NK-92 treated with Interleukin-12 subunit alpha and Interleukin-12 subunit beta, amount 100 ng/mL, for 24 hours (cell line): ENCODE results near the gene ELP4.

Experiments used
- DNase-seq: peaks from one replicate; lab custom pipeline; 2025; lab: John Stamatoyannopoulos, UW

Gene ELP4

DNA sequence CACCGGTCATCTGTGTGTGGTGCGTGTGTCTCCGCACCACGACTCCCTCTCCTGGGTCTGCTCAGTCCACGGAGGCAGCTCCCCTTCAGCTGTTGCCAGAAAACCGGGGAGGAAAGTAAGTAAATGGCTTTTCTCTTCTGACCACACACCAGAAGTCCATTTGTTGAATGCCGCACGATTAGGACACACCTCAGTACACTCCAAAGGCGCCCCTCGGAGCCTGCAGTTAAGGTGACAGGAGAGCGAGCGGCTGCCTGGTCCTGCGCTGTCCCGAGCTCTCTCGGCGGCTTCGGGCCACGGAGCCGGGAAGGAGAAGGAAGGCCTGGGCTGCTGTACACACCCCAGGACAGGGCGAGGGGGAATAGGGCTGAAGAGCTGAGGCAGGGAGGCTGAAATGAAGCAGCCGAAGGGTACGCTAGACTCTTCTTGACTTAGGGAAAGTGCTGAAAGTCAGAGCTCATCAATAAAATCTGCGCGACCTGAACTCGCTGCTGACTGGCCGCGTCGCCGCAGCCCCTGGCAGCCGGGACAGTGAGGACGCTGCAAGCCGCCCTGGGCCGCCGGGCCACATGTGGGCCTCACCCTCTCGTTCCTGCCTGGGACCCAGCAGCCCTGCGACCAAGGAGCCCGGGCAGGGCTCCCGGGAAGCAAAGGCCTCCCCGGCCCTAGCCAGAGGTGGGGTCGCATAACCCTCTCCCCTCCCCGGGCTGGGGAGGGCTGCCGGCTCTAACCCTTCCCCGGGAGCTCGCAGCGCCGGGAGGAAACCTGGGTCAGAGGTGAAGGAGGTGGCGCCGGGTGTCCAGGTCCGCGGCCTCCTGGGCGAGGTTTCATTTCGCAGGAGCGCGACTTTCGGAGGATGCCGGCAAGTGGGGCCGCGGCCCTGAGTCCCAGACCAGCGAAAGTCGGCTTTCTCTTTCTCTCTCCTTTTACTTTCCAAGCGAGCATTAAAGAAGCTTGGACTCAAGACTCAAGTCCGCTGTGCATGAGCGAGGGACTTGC, 303.1 kb downstream of the ELP4 start:
- DNase-seq: no peak

DNA sequence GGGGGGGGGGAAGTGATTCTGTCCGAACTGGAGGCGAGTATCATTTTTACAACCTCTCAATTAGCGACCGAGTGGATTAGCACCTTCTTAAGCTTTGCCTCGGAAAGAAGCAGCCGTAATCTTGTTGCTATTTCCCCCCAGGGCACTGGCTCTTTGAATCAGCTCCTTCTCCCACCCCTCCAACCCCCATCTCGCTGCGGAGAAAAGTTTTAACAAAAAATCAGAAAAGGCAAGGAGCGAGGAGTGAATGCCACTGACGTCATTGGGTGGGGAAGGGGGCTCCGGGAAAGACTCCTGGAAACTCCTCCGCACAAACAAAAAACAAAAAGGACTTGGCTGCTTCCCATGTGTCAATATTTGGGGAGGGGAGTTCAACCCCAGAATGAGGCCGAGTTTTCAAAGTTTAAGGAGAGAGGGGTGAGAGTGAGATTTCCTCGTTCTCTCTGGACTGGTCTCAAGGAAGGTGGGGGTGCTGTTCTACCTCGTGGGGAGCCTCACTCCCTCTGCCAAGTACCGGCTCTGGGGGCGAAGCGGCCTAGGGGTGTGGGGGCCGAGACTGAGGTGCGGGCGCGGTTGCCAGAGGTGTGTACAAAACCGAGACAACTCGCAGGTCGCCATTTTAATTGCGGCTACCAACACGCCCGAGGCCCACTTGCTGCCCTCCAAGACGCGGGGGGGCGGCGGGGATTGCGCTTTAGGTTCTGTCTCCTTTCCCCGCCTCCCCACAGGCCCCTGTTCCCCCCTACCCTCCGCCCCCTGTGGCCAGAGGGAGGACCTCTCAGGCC, 304.0 kb downstream of the ELP4 start:
- DNase-seq: no peak

DNA sequence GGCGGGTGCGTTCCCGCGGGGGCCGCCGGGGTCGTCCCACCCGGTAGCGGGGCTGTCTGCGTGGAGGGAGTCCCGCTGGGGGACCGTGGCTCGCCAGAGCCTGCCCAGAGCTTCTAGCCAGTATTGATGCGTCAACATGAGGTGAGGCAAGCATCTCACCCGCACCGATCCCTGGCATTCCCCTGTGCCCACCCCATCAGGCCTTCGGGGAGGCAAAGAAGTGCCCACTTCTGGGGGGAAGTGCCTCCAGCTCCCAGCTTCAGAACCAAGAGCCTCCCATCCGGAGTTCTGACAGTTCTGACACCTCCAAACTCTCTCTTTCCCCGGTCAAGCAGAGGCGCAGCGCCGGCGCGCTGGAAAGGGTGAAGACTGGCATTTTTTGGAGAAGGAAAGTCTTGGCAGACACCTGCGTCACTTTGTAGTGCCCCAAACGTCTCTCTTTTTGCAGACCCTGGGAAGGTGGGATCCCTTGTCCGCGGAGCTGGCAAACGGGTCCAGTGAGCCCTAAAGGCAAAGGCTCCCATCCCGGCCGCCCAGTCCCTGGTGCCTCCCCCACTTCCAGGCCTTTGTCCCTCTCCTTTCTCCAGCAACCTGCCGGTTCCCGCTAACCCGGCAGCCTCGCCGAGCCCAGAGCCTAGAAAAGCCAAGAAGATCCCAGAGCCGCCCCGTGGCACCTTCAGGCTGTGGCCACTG, 304.8 kb downstream of the ELP4 start:
- DNase-seq: no peak

DNA sequence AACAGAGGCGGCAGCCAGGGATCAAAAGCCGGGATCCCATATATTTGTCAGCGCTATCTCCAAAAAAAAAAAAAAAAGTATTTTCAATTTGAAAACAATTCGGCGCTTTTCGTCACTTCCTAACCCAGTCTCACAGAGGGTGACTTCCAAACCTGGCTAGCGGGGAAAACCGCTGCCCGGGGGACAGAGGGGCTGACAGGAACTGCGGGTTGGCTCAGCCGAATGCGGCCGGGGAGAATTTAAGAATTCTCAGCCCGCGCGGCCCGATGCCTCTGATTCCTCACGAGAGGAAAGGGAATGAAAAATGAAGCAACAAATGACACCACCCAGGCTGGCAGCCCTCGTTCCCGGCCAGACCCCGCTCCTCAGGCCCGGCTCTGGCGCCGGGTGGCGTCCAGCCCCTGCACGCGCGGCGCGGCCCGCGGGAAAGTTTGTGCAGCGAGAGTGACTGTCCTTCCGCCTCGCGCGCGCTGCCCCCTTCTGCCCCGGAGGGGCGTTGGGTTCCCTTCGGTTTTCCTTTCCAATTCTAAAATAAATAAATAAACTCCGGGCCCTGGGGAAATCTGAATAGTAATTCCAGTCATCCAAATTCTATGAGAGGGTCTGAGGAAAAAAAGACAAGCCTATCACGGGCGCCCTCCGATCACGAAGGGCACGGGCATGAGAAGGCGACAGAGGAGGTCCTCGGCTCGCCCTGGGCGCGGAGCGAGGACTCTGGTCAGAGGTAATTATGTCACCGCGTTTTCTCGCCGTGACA, 306.3 kb downstream of the ELP4 start:
- DNase-seq: no peak

DNA sequence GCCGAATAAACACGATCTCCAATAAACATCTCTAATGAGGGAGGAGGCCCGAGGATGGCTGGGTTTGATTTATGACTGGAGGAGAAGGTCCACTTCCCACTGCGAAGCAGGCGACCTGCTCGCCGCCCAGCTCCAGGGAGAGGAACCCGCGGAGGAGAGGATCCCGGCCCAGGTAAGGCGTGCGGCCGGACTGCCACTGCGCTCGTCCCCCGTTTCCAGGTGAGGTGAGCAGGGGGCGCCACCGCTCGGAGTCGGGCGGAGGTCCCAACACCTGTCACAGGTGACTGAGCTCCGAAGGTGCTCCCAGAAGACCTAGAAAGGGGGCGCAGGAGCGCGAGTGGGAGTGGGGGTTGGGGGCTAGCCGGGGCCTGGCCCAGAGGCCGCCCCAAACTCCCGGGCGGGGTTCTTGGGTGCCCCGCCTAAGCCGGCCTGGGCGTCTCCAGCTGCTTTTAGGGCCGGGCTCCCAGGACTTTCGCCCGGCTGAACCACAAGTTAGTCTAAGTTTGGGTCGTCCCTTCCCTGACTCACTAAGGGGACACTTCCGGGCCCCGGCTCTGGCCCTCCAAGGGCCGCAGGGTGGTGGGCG, 307.0 kb downstream of the ELP4 start:
- DNase-seq: no peak

DNA sequence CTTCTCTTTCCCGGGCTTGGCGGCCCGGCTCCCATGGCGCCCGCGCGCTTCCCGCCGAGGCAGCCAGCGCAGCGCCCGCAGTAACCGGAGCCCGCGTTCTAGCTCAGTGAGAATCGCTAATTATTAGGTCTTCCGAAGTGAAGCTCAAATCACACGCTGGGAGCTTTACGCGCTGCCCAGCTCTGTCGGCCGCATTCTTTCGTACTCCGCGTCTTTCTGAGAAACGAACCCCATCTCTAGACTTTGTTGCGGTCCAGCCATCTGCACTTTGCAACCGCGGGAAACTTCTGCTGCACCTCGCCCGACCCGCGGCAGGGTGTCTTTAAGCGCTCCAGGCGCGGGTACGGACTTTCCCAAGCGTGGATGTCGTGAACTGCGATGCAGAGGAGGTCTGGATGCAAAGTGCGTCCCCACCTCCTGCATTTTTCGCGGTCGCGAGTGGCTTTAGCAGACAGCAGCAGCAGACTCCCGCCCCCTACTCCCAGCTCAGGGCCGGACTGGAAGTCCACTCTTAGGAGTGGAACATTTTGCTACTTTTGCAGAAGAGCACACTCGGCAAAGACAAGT, 307.6 kb downstream of the ELP4 start:
- DNase-seq: no peak

DNA sequence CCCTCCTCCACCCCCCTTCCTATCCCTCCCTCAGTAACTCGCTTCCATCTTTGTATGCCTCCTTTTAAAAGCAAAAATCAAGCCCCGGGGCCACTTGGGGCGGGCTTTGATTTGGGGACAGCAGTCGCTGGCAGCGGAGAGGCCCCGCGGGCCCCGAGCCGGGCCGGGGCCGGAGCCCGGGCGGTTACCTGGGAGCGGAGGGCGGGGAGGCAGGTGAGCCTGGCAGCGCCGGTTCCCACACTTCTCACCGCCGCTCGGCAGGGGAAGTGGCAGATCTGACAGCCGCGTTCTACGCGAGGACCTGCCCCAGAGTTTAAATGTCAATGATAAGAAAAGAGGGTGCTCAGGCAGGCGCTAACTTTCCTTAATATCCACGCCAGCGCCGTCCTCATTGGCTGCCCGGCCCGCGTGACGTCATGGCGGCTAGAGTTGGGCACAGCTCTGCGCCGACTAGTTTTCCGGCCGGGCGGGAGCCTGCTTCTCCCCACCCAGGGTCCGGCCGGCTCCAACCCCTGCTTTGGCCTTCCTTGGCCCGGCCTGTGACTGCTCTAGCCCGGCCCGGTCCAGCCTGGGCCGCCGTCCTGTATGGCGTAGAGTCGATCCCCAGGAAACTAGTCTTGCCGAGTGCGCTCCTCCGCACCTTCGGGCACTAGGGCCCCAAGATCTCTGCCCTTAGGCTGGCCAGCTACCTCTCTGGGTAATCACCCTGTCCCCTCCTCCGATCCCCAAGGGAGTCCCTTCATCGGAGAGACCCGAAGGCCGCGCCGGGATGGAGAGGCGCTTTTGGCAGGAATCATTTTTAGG, 308.3 kb downstream of the ELP4 start:
- DNase-seq: no peak

DNA sequence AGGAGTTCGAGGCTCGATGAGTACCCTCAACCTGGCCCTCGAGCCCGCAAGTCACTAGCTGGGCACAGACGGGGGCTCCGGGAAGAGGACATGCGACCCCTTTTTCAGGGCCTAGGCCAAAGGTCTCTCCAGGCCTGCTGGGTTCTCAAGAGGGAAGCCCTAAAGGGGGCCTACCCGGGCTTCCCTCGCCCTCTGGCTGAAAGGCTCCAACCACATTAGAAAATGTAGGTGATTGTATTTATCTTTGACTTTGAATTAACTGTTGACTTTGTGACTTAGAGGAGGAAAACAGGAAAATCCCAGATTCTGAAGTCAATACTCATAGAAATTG, 308.8 kb downstream of the ELP4 start:
- DNase-seq: no peak

DNA sequence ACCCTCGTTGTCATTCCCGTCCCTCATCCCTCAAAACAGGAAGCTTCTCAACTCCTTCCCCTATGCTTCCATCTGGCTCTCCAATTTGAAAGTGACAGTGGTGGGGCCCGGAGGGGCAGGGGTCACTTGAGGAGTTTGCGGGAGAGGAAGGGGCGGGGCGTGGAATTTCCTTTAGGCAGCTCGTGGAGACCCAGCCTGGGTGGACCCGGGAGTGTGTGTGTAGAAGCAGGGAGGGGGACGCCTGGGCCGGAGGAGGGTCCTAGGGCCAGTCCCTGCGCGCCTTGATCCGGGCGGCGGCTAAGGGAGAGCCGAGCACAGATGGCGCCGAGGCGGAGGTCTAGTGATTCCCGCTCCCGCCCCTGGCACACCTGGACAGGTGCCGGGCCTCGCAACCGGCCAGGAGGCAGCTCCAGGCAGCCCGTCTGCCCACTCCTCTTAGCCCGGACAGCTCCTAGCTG, 309.3 kb downstream of the ELP4 start:
- DNase-seq: no peak

DNA sequence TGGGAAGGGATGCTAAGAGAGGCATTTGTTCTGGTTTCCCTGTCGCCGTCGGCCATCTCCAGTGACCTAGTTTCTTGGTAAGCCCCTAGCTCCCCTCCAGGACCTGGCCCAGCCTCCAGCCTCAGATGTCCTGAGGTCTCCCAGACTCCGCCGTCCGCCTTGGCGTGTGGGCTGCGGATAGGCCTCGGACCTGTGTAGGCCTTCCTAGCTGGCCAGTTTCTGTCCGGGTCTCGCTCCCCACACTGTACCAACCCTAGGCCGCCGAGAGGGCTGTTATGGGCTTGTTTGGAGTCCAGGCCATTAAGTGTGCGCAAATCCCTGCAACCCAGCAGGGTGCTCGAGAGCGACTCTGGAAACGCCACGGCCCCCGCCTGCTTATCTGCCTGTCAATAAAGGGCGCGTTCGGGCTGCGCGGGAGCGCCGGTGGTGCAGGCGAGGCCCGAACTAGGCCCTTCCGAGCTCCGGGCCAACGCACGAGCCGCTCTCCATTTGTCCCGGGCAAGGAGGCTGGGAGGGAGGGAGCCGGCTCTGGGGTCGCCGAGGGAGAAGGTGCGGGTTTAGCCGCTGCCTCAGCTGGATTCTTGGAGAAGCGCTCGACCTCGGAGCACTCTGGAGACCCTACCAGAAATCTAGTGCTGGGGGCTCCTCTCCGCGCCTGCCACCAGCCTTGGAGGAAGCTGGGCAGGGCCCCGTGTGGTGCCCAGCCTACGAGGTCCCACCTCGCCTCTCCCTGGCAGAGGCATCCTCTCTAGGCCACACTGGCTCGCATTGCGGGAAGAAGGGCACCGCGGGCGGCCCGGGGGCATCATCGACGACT, 310.3 kb downstream of the ELP4 start:
- DNase-seq: no peak

DNA sequence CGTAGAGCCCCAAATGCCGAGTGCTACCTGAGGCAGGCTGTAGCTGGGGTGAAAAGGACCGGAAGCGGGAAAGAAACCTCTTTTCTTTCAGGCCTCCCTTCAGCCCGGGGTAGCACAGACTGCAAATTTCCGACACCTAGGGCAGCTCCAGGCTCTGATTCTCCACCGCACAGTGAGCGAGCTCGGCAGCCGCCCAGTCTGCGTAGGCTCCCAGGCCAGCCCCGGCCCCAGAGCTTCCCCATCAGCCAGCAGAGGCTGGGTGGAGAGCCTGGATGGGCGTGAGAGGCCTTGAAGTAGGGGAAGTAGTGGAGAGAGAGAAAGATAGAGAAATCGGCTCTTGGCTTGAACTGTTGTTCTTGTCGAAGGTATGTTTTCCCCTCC, 310.9 kb downstream of the ELP4 start:
- DNase-seq: no peak

DNA sequence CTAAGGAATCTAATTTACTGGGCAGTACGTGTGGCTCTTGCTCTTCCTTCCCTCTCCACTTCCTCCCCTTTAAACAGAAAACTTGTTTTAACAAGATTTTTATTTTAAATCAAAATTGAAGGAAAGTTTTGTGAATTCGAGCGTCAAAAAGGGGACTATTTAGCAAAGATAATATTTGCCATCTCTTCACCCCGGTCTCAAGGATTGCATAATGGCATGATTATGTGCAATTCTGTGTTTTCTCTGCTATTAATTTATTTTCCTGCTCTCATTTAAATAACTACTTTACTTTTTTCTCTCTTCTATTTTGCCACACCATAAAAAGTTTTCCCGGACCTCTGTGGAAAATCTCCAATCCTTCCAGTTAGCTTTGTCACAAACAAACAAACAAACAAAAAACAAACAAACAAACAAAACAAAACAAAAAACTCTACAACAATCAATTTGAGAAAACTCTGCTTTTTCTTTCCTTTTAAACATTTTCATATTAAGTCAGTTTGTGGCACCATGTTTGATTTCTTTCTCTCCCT, 311.7 kb downstream of the ELP4 start:
- DNase-seq: no peak

DNA sequence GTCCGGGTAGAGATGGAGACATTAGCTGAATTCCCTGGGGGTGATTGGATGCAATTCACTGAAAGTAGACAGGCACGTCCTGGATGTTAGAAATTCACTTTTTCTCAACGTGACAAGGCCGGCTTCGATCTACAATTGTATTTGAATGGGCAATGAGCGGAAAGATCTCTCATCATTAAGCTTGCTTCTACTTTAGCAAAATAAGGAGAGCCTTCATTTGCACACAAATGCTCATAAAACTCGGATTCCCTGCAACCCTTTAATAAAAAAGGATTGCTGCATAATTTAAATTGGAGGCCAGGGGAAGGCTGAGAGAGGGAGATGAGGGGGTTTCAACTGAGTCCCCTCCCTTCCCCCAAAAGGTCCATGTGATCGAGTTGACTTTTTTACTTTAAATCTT, 312.2 kb downstream of the ELP4 start:
- no peak for DNase-seq

DNA sequence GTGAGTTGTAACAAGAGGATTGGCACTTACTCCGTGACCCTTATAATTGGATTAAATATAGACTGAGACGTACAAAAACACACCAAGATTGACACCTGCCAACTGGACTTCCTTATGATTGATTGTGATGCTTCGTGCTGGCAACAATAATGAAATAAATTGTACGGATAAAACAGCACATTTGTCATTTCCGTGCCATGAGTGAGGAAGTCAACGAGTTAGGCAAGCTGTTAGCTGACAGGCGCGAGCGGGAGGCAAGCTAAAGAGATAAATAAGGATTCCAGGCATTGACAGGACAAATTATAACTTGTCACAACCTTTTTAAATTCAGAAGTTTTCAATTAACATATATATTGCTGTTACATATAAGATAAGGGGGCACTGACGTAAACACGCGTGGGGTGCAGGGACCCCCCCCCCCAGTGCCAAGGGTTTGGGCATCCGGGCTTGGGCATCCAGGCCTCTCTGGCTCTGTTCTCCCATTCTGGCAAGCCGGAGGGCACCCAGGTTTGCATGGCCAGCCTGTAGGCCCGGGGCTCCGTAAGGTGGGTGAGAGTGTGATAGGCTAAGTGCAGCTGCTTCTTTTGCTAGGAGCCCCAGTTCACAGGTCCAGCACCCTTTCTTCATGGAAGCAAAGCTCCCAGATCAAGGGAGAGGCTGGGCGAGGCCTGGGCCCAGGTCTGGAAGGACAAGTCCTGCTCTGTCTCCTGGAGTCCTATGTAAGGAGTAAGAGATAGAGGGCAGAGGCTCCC, 312.8 kb downstream of the ELP4 start:
- DNase-seq: no peak

DNA sequence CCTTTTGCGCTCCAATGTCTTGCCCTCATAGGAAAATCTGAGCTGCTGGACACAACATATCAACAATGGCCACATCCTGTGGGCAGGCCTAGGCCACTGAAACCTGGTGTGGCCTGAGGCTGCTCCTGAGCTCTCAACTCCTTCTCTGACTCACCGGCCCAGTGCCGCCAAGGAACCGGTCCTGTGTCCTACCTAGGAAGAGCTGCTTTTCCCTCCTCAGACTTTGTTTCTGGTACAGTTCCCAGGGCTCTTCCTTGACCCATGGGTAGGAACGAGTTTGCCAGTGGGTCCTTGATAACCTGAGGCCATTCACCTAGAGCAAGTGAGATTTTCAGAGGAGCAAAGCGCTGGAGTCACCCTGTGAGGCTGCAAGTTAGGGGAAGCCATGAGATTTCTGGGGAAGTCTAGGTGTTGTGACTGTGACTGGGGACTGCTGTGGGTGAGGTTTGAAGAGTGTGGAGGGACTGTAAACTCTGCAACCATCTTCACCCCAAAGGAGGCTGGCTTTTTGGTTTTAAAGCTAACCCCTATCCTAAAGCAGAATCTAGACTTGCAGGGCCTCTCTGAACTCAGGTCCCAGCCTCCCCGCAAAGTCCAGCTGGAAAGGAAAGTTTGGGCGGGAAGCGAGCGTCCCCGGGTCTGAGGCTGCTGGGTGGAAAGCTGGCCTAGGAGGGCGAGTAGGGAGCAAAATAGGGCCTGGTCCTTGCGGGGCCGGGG, 313.5 kb downstream of the ELP4 start:
- no peak for DNase-seq

DNA sequence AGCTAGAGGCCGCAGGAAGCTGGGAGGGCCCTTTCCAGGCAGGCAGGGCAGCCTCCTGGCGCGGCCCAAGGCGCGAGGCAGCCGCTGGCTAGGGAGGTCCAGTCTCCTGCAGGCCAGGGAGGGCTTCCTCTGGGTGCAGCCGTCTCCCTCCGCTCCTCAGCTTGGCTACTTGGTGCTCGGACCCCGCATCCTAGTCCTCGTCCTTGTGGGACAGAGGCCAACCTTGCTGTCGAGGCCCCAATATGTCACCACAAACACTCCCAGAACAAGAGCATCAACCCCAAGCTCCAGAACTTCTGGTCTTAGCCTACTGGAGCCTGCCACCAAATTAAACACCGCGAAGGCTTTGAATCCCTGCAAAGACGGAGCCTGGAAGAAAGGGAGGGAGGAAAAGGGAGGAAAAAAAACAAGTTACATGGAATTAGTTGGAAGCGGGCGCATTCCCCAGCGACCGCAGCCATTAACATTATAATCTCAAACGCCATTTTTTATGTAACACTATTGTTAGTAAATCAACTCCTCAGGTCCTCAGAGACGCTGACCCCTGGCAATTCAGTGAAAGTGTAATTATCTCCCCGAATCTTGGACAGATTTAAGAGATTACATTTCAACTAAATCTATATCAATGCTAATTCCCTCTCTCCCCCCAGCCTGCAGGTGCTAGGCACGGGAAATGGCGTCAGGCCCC, 314.2 kb downstream of the ELP4 start:
- no peak for DNase-seq

DNA sequence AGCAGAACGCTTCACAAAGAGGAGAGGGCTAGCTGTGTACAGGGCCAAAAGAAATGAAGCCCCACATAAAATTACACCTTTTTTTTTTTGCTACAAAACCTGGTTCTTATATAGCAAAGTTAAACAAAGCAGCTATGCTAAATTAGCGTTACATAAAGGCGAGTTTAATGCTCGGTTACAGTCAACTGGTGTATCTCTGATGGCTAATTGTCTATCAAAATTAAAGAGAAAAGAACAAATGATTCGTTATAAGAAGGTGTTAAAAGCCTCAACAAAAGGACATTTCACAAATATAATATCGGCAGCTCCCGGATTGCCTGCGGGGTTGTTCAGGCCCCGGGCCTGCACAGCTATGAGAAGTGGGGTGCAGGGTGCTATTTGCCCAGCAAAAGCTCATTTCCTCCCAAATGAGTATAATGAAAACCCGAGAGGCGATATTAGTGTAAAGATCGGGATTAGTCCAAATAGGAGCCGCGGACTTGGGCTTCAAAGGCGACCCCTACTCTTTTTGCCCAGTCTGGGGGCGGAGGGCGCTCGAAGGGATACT, 314.8 kb downstream of the ELP4 start:
- no peak for DNase-seq
